A204.1 (cell line): ENCODE data around the gene PDZRN4.

Source experiments
- FAIRE-seq: peaks from 2 replicates; lab custom pipeline; 2012; peaks lifted over from hg19 to GRCh38; lab: Jason Lieb, UNC

PDZRN4 gene

DNA sequence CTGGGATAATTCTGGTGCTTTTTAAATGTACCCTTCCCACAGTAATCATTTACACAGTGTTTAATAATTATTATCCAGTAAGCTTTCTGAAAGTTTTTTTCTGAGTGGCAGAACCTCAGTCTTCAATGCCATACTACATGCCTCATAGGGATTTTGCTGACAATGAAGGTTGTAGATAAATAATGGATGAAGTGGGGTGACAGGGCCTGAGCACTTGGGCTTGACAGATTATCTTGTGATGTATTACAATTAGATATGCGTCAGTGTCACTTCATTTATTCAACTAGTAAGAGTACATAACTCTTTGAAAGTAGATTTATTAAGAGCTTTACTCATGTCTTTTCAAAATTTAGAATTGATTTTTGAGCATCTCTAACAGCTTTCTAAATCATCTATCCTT lies 176.1 kb downstream of the PDZRN4 start:
- FAIRE-seq, result no peak

DNA sequence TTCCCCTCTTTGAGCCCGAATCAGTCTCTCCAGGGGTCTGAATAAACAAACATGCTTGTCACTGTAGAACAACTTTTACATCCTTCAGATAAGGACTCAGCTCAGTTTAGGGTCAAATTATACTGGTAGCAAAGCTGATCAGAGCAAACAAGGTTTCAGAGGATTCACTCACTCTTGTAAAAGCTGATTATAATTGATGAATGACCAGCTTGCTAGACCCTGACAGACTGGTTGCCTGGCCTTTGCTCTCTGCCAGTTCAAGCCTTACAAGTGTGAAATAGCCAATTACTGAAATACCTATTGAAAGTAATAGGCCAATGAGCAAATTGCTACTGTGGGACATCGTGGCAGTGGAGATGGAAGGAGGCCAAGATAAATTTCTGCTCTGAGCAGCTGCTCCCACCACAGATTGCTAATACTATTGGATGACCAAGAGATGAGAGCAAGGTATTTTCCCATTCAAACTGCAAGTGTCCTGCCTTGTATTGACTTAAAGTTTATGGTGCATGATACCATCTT lies 177.6 kb downstream of the PDZRN4 start:
- no peak for FAIRE-seq

DNA sequence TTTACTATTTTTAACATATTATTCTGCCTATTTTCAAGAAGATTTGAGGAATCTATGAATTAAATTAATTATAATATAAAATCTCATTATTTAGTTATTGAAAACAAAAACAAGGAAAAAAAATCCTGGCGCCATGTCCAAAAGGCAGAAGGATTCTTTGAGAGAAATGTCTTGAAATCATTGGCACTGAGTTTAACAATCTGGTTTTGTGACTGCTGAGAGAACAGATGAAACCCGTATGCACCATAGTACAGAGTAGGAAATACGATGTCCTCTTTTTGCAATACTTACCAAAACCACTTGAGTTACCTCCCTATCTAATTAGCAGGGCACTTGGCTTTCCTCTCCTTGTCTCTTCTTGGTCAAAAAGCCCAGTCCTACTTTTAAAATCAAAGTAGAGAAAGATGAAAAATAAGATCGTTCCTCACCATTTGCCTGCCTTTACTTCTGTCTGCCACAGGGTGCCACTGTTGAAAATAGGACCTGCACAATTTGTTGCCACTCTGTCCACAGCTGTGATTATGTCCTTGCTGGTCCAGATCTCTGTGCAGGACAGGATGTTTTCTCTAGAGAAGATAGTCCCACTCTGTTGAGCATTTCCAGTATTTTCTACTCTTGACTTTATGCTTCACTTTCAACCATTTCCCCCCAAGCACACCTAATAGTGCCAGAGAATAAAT lies 179.7 kb downstream of the PDZRN4 start:
- no peak for FAIRE-seq

DNA sequence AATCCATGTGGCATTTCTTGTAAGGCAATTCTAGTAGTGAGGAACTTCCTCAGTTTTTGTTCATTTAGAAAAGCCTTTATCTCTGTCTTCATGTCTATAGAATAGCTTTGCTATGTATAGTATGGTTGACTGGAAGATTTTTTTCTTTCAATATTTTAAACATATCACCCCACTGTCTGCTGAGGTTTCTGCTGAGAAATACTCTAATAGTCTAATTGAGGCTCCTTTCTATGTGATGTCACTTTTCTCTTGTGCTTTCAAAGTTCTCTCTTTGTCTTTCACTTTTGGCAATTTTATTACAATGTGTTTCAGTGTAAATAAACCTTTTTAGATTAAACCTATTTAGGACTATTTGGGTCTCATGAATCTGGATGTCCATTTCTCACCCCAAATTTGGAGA lies 192.8 kb downstream of the PDZRN4 start:
- no peak for FAIRE-seq

DNA sequence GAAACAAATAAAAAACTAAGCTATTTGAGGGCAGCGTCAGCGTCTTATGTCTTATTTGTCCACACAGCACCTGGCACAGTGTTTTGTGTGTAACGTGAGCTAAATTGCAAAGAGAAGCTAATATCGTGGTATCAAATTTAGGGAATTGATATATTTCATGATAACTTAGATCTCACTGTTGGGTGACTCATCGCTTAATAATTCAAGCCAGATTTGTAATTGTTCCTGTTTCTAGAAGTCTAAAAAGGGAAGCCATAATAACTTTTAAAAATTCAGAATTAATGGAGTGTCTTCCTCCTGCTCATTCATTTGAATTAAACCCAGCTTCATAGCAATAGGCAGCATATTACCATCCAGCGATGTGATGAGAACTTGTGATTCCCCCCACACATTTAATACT lies 214.7 kb downstream of the PDZRN4 start:
- FAIRE-seq, result no peak

DNA sequence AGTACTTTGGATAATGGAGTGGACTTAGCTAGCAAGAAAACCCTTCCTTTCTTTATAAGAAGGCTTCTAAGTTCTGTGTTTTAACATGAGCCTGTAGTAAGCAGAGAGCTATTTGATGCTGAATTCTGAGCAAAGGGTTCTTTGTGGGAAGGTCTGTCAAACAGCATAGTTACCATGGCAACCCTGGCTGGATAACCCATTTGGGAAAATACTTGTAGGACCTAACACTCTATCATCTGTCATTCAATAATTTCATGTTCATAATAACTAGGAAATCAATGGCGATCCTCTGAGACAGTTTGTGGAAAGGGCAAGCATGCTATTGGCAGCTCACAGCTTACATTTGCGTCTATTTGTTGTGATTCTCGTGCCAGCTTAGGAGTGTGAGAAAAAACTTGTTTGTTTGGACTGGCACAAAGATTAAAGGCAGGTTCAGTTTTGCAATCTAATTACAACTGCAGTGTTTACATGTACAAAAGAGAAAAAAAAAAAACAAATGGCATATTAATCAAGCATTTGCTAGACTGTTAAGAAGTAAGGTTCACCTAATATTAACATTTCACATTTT lies 219.2 kb downstream of the PDZRN4 start:
- no peak for FAIRE-seq

DNA sequence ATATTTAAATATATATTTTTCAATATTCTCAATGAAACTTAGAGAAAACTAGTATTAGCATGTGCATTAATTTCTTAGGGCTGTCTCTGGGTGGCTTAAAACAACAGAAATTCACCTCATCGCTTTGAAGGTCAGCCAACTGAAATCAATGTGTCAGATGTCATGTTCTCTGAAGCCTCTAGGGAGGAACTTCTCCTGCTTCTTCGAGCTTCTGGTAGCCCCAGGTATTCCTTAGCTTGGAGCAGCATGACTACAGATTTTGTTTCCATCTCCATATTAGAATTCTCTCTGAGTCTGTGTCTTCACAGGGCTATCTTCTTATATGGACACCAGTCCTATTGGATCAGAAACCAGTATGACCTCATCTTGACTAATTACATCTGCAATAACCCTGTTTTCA lies 221.5 kb downstream of the PDZRN4 start:
- FAIRE-seq, result no peak

DNA sequence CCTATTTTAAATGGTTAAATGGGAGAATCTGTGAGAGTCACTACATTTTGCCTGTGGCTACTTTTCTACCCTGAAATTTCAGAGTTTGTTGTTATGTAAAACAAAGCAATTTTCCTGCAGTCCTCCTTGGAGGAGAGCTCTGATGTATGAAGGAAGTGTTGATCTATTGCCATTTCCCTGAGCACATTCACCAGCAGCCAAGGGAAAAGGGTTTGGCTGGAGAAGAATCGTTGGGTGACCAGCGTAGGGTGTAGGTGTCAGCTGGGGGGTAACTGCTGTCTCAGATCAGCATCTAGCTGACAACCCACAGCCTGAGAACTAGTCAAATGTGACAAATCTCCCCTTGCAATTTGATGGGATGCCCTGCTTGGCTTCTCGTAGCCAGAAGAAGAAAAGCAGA lies 230.5 kb downstream of the PDZRN4 start:
- no peak for FAIRE-seq

DNA sequence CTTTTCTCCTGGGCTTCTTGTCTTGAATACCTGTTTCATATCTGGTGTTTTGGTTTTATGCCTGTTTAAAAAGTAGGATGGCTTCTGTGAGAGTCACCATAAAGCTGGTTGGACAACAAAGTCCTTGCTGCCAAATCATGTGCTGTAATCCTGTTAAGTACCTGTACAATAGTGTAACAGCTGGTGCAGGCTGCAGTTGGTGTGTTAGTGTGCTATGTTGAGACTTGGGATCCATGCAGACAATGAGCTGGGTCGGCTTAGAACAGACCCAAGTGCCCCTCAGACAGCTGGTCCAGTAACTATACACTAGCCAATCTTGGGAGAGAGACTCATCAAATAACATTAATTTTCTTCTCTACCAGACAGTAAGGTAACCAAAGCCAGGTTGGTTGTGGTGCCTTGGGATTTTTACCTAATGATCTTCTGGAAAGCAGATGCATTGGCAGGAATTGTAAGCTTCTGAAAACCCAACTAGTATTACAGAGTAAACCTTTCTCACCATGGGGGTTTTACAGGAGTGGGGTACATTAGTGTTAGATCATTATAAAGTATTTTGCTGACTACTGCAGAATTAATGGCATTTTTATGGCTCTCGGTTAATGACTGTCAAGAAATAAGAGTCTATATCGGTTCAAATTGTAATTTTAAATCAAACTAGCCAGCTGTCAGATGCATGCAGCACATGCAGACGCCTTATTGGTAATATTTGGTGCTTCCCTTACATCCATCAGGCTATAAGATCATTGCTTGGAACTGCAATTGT lies 231.2 kb downstream of the PDZRN4 start:
- no peak for FAIRE-seq

DNA sequence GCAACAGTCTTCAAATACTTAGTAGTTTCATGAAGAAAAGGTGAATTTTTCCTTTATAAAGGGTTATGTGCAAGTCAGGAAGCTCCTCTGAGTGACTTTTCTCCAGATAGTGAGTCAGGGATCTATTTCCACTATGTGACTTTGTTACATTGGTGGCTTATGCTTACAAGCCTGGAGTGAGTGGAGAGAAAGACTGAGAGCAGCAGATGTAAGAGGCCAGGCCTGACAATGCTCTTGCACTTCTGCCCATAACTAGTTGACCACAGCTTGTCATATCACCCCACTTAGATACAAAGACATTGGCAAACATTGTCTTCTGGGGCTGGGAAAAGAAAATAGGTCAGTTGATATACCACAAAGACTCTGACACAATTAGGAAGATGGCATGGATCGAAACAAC lies 236.5 kb downstream of the PDZRN4 start:
- FAIRE-seq, result no peak

DNA sequence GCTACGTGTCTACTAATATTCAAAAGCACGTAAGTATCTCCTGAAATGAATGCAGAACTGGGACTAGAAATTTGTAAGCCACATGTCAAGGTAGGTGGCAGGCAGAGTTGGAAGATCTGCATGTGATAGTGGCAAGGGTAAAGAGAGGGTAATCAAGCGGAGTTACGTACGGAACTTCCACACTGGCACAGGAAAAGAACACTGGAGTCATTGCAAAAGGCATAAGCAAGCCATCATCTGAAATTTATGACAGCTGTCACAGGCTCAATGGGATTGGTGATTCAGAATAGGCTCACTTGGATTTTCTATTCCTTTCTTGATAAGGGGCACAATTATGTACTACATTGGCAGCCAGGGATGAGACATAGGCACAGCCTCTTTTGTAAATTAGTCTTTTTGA lies 245.3 kb downstream of the PDZRN4 start:
- FAIRE-seq, result no peak

DNA sequence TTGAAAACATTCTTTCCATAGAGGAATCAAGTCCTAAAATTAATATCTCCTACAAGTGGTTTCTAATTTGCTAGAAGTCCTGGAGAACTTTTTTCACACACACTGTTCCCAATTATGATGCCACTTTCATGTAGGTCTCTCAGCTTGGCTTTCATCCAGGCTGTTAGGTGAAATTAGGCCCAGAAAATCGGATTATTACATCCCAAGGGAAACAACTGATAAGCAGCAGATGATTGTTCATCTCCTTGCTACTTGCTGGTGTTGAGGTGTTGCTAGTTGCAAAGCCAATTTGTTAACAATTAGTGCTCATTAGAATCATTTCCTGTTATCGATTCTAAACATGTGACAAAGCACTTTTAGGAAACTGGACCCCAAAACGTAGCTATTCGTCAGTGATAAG lies 248.0 kb downstream of the PDZRN4 start:
- FAIRE-seq, result no peak

DNA sequence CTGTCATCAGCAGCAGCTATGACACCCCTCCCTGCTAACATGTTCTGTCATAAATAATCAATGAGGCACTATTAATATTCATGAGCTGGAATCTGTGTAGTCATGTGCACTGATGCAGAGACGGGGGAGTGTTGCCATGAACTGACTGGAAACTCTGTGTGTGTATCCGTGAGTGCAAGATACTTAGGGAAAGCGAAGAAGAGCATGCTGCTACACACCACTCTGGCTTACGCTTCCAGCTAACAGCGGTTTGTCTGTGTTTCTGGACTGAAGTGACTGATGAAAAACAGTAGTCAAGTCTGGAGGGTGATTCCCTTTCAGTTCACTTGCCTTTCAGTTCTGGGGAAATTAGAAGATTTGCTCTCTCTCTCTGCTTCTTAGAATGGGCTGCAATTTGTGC lies 249.4 kb downstream of the PDZRN4 start:
- FAIRE-seq, result no peak

DNA sequence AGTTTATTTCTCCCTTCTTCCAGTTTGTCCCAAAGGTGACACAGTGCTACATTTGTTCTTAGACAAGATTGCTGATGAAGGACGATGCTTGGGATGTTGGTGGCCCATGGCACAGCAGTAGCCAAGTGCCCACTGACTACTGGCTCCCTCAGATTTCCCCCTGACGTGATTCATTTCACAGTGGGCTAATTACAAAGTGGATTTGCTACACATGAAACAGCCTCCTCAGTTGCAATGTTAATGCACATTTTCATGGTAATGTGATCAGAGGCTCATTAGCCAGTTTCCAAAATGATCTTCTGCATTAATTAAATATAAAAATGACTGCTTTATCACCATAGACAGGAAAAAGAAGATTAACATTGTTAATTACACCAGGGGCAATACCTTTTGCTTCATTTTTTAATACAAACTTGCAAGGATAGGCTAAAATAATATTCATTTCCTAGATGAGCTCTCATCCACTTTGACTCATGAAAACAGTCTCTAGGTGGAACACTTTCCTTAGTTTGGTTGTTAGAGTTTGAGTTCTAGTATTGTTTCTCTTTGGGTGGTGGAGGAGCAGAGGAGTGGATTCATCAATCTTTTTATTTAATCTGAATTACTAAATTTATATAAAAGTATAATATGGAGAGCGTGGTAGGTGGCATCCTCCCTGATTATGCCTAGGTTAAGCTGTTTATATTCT lies 250.9 kb downstream of the PDZRN4 start:
- no peak for FAIRE-seq

DNA sequence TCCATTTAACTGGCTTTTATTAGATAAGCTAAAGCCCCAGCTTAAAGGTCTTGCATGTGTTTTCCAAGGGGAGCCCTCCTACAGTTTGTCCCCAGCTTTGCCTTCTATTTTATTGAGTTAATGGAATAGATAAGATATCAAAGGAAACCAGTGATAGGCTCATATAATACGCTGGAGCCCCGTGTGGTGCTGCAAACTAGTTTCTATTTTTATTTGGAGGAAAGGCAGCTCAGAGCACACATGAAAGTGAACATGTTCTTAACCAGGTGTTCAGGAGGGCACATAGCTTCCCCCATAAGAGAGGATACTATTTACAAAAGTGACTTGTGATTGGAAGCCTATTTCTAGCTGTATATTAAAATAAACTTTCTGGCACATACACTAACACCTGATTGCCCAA lies 251.7 kb downstream of the PDZRN4 start:
- FAIRE-seq, result no peak

DNA sequence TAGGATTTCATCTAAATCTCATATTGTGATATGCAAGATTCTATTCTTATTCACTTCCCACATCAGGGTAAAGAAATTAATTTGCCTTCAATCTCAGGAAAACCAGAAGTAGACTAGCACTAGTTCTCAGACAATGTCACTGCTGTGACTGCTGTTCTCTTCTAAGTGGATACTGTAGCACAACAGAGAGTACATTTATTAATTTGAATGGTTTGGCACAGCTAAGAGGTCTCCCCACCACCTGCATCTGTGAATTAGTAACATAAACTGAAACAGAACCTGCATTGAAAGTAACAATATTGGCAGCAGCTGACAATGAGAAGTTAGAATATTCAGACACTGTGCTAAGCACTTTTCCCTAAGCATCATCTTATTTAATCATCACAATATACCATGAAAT lies 253.1 kb downstream of the PDZRN4 start:
- no peak for FAIRE-seq

DNA sequence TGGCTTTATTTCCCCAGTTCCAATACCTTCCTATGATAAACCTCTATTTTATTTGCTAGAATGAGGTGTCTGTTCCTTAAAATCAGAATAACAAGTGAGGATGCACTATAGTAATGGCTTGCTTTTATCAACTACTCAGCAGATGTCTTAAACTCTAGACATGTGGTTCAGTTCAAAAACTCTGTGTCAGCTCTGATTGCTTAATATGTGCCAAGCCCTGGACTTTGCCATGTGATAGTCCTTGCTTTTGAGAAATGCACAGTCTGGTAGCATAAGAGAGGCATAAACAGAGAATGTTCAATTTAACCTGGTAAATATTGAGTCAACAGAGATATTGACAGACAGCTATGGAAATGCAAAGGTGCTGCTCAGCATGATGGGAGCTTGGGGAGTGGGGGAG lies 254.8 kb downstream of the PDZRN4 start:
- no peak for FAIRE-seq

DNA sequence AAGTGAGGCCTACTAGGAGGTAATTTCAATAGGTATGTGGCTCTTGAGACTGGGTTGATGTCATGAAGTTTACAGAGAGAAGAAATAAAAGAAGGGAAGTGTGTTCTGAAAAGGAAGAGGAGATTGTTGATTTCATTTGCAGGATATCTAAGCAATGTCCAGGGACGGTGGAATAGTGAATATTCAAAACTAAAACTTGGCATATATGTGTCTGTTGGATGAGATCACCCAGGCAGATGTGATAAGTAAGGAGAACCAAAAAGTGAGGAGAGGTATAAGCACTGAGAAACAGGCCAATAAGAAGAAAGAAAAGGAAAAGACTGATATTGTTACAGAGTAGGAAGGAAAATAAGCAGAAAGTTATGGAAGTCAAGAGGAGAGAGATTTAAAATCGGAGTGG lies 255.6 kb downstream of the PDZRN4 start:
- no peak for FAIRE-seq

DNA sequence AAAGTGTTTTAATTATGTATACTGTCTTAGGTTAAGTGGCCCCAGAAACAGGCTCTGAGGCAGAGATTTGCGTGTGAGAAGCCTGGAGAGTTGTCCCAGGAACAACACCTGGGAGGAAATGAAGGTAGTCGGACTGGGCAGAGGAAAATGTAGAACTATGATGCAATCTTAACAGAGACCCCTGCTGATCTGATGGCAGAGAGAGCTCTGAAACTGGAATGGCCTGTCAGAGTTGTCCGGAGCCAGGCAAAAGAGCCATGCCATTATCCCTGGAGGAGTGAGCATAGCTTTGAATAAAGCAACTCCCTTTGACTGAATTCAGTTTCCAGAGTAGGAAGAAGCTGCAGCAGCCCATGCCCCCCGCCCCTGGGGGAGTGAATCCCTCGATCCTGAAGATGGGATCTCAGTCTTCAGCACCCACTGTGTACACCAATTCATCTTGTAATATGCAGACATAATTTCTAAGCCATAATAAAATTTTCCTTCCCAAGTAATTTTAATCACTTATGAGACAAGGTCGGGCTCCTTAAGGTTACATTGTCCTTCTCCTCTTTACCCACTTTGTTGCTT lies 264.8 kb downstream of the PDZRN4 start:
- FAIRE-seq, result no peak

DNA sequence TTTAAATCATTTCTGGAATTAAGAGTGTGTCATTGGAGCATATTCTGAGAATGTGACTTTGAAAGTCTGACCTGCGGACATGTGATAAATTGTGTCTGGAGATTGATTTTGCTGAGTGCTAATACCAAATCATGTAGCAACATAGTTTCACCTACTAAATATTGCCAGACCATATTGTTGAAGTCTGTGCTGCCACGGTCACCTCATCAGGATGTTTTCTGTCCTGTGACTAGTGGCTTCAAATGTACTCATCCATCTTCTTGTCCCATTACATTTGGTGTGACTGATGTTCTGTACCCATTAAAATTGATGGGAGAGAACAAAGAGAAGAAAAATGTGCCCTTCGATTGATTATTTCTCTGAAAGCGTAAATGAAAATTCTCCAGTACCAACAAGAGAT lies 265.3 kb downstream of the PDZRN4 start:
- FAIRE-seq, result no peak

DNA sequence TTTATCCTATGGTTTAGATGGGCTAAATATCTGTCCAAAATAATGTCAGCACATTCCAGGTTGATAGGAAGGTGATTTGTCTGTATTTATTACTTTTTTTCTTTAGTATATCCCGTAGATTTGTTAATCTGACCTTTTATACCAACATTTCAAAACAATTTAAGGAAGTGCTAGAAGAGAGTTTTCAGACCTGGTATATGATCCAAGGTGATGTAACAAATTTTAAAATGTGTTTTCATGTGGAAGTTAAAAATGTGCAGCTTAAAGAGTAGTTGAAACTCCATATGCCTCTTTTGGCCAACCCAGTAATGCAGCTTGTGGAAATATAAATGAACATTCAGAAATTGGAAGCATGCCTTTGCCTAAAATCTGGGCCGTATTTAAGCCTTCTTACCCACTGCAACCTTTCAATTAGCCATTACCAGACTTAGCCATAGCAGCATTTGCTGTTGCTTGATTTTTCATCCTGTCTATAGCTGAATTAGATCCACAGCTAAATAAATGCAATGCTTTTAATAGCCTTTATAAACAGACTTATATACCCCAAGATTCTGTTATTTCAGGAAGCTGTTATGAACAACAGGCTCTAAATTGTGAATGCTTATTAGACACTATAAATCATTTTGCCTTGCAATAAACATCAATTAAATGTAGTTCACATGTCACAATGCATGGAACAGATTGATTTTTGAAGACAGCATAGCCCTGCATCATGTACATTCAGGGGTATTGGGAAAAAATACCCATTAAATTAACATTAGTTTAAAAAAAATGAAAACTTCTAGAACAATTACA lies 271.2 kb downstream of the PDZRN4 start:
- no peak for FAIRE-seq

DNA sequence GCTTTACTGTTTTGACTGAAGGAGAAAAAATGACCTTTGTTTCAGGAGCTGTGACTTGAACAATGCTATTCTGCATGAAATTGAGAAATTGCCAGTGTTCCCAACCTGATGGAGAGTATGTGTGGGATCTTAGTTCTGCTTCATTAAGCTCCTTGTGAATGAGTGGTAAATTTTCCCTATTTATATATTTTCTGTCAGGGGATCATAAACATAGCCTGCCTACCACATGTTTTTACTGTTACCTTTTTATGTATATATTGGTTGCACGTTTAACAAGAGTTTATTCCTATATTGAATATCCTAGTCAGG lies 271.7 kb downstream of the PDZRN4 start:
- no peak for FAIRE-seq
